ENCODE data around the gene NDUFA11.

- TF ChIP-seq CTCF (conservative IDR thresholded peaks at IDR 0.05; ENCODE audit: low read length) (no peak), EZH2phosphoT487 (IDR thresholded peaks at IDR 0.05; ENCODE audit: borderline replicate concordance) (no peak)
These were observed 9.5 kb downstream of the NDUFA11 start for GRCh38 chr19:5893907-5894703.

All from Loucy (cell line).